ENCODE results near the gene NKX2-4. TPM values are rescaled to one million over a fixed set of nuclear protein-coding genes. Genes with fewer than 3 reads are reported as not detected.

The NKX2-4 gene
- total and polyA plus RNA-seq, 7 donors: not detected

DNA sequence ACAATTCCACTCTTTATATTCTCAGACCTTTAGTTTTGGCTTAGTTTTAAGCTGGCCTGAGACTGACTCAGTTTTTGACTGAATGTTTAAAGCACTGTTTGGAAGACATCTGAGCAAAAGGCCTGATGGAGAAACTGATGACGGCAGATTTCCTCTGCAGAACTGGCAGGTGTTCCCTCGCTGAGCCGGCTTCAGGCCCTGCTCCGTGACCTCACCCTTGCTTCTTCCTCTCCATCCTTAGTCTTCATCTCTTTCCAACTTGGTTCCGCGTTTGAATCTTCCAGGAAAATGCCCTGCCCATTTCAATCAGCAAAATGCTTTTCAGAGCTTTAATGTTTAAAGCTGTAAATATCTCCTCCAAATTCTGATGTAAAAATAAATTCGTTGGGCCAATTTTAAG is 6.6 kb downstream of the NKX2-4 start:
- WGBS, 2 donors: 94 to 95% methylated on average over 7 of the region's 7 CpGs
- H3K9me3 ChIP-seq: no peaks in the 10 kb centered on the region
- H3K4me3 ChIP-seq: no peak overlapping the region
- H3K36me3 ChIP-seq: peaks cover 0 to 47% (median 12%) of the 10 kb centered on the region in 4 donors
- H3K4me1 ChIP-seq: peaks cover 0 to 8% (median 1%) of the 10 kb centered on the region in 4 donors
- peaks cover 30 to 52% (median 45%) of the 10 kb centered on the region in 3 donors for H3K27me3 ChIP-seq
- TF ChIP-seq, protein P1, sequence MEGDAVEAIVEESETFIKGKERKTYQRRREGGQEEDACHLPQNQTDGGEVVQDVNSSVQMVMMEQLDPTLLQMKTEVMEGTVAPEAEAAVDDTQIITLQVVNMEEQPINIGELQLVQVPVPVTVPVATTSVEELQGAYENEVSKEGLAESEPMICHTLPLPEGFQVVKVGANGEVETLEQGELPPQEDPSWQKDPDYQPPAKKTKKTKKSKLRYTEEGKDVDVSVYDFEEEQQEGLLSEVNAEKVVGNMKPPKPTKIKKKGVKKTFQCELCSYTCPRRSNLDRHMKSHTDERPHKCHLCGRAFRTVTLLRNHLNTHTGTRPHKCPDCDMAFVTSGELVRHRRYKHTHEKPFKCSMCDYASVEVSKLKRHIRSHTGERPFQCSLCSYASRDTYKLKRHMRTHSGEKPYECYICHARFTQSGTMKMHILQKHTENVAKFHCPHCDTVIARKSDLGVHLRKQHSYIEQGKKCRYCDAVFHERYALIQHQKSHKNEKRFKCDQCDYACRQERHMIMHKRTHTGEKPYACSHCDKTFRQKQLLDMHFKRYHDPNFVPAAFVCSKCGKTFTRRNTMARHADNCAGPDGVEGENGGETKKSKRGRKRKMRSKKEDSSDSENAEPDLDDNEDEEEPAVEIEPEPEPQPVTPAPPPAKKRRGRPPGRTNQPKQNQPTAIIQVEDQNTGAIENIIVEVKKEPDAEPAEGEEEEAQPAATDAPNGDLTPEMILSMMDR (IDR thresholded peaks at IDR 0.05): no peak
- TF ChIP-seq POLR2AphosphoS5 (IDR thresholded peaks at IDR 0.05): no peak
- no peak for TF ChIP-seq EP300 (IDR thresholded peaks at IDR 0.05)
- no peak for TF ChIP-seq POLR2A (IDR thresholded peaks at IDR 0.05)
- intact Hi-C loops (cut with DNase I): no loop called here
- DNase-seq: no peak
- H3K27ac ChIP-seq: no peak overlapping the region

DNA sequence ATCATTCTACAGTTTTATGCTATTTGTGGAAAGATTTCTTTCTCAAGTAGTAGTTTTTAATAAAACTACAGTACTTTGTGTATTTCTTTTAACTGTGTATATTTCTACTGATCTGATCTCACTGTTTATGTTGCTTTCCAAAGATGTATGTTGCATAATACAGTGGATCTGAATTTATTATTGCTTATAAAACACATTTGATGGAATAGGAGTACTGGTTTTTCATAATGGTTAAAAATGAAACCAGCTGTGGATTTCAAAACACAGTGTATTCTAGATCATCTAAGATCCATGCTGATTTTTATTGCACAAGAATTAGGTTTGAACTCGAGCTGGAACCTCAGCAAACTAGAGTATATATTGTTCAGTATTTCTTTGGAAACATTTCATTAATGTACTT is 8.0 kb downstream of the NKX2-4 start:
- Histone ChIP-seq H3K4me3 (no peak overlapping the region), H3K27me3 (peaks cover 22 to 38% (median 31%) of the 10 kb centered on the region in 3 donors), H3K9me3 (no peaks in the 10 kb centered on the region), H3K4me1 (peaks cover 0 to 4% (median 0%) of the 10 kb centered on the region in 4 donors), H3K27ac (no peak overlapping the region), H3K36me3 (peaks cover 0 to 60% (median 12%) of the 10 kb centered on the region in 4 donors)
- no peak for DNase-seq
- WGBS, 2 donors: 0 to 65% methylated on average over 1 of the region's 1 CpG
- TF ChIP-seq, protein P1 (IDR thresholded peaks at IDR 0.05): no peak
- TF ChIP-seq POLR2AphosphoS5 (IDR thresholded peaks at IDR 0.05) (no peak), EP300 (IDR thresholded peaks at IDR 0.05) (no peak), POLR2A (IDR thresholded peaks at IDR 0.05) (no peak)
- intact Hi-C loops (cut with DNase I): no loop called here

DNA sequence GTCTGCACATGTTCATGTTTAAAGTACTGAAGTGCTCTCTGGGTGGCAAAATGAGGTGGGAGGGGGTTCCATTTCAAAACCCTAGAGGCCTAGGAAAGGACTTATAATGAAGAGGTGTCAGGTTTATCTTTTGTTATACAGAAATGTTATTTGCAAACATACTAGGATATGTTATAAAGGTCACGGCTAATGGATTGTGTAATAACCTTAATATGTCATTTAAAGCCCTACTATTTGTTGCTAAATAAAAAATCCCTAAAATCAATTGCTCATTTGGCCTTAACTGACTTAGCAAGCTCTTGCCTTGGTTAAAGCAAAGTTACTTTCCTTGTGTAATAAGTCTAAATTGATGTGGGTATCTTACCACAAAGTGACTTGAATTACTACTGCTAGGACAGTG is 8.8 kb downstream of the NKX2-4 start:
- Histone ChIP-seq H3K9me3 (no peaks in the 10 kb centered on the region), H3K27me3 (peaks cover 18 to 30% (median 23%) of the 10 kb centered on the region in 3 donors), H3K4me1 (peaks cover 0 to 4% (median 0%) of the 10 kb centered on the region in 4 donors), H3K4me3 (no peak overlapping the region), H3K36me3 (peaks cover 0 to 68% (median 14%) of the 10 kb centered on the region in 4 donors), H3K27ac (no peak overlapping the region)
- intact Hi-C loops (cut with DNase I): no loop called here
- no peak for DNase-seq
- no peak for TF ChIP-seq POLR2A (IDR thresholded peaks at IDR 0.05)
- TF ChIP-seq, protein P1 (IDR thresholded peaks at IDR 0.05): no peak
- TF ChIP-seq EP300 (IDR thresholded peaks at IDR 0.05): no peak
- TF ChIP-seq POLR2AphosphoS5 (IDR thresholded peaks at IDR 0.05): no peak
- WGBS, 2 donors: 88 to 98% methylated on average over 1 of the region's 1 CpG

DNA sequence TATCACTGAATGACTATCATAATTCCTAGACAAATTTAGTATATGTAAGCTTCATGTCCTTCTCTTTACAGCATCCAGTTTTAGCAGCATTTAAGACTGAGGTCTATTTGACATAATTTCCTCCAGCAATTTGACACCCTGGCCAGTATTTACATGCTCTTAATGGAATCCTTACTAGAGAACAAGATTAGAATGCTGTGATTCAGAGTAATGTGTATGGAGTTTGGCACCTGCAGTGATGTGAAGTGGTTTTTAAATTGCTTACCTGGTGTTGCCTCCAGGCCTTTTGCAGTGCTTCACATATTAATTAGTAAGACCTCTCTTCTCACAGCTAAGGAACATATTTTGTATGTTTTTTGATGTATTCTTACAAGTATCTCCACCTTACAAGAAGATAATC is 9.8 kb downstream of the NKX2-4 start:
- Histone ChIP-seq H3K4me3 (no peak overlapping the region), H3K27me3 (peaks cover 11 to 19% (median 12%) of the 10 kb centered on the region in 3 donors), H3K27ac (no peak overlapping the region), H3K4me1 (peaks cover 0 to 4% (median 0%) of the 10 kb centered on the region in 4 donors), H3K36me3 (peaks cover 0 to 79% (median 19%) of the 10 kb centered on the region in 4 donors), H3K9me3 (no peaks in the 10 kb centered on the region)
- intact Hi-C loops (cut with DNase I): no loop called here
- TF ChIP-seq, protein P1 (IDR thresholded peaks at IDR 0.05): no peak
- TF ChIP-seq EP300 (IDR thresholded peaks at IDR 0.05): no peak
- TF ChIP-seq POLR2AphosphoS5 (IDR thresholded peaks at IDR 0.05): no peak
- no peak for TF ChIP-seq POLR2A (IDR thresholded peaks at IDR 0.05)
- no peak for DNase-seq

DNA sequence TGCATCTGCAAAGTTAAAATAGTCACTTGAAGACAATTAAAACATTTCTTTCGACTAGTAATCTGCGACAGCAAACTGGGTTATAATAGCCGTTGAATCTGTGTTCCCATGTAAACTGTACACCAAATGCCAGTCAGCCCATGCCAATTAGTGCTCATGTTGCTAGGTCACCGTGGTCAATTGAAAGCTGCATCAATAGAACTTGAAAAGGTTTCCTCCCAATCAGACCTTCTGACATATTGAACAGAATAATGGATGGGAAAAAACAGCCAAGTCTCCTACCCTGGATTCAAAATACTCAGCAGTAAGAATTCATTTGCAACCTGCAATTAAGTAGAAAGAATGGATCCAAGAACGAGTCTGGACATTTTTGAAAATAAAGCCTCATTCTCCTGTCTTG is 11.2 kb downstream of the NKX2-4 start:
- peaks cover 0 to 92% (median 24%) of the 10 kb centered on the region in 4 donors for H3K36me3 ChIP-seq
- H3K4me3 ChIP-seq: no peak overlapping the region
- no peaks in the 10 kb centered on the region for H3K4me1 ChIP-seq
- WGBS, 2 donors: 94 to 95% methylated on average over 5 of the region's 5 CpGs
- TF ChIP-seq POLR2AphosphoS5 (IDR thresholded peaks at IDR 0.05): no peak
- no peak overlapping the region for H3K27ac ChIP-seq
- no peak for DNase-seq
- peaks cover 0 to 5% (median under 1%) of the 10 kb centered on the region in 3 donors for H3K27me3 ChIP-seq
- intact Hi-C loops (cut with DNase I): no loop called here
- H3K9me3 ChIP-seq: no peaks in the 10 kb centered on the region
